ENCODE measurements around the gene GAS2L2. TPM values are rescaled to one million over a fixed set of nuclear protein-coding genes. Genes with fewer than 3 reads are reported as not detected.
A peak's percentile ranks its signal among the peaks of the same experiment; 100 is the strongest.

The GAS2L2 gene
- total RNA-seq, 4 donors from 2014 or later = 0.15 to 0.75 TPM; not detected in 2

- DNase-seq = no peak
- H3K36me3 ChIP-seq = no peaks in the 10 kb centered on the region
- no peaks in the 10 kb centered on the region for H3K9me3 ChIP-seq
- intact Hi-C loops (cut with DNase I; ENCODE audit: low total_unique reads) (loop anchor here (5.0 kb wide), 2 partner anchors 36 to 756 kb away; no protein-coding TSS in a partner anchor), in situ Hi-C loops (cut with MboI; ENCODE audit: low sequenced_read_pairs in 4 of 4) (loop anchor here in 1 of 4 donors (25.0 kb wide), 1 partner anchor 571 kb away; no protein-coding TSS in a partner anchor)
- ATAC-seq = no peak
- no peak overlapping the region for H3K27ac ChIP-seq
- no peak overlapping the region for H3K4me3 ChIP-seq
- peaks cover 8 to 17% of the 10 kb centered on the region in 2 donors for H3K4me1 ChIP-seq
- TF ChIP-seq POLR2A (IDR thresholded peaks at IDR 0.05) (no peak), CTCF (IDR thresholded peaks at IDR 0.05 in 4 of 5, conservative IDR thresholded peaks at IDR 0.05 in 1 of 5) (no peak)
- no peaks in the 10 kb centered on the region for H3K27me3 ChIP-seq
Observed at GRCh38 chr17:35733366-35733765, 19.7 kb downstream of the GAS2L2 start.

GRCh38 chr17:35732806-35733136, 20.3 kb downstream of the GAS2L2 start:
- ATAC-seq (no peak), DNase-seq (no peak)
- in situ Hi-C loops (cut with MboI; ENCODE audit: low sequenced_read_pairs in 4 of 4) (loop anchor here in 1 of 4 donors (25.0 kb wide), 1 partner anchor 570 kb away; no protein-coding TSS in a partner anchor), intact Hi-C loops (cut with DNase I; ENCODE audit: low total_unique reads) (loop anchor here (5.0 kb wide), 2 partner anchors 35 to 755 kb away; no protein-coding TSS in a partner anchor)
- H3K4me1 ChIP-seq = peaks cover 8 to 17% of the 10 kb centered on the region in 2 donors
- H3K27ac ChIP-seq = peak overlapping the region in 1 of 4 donors; percentile 69
- TF ChIP-seq POLR2A (IDR thresholded peaks at IDR 0.05) = no peak
- TF ChIP-seq CTCF (IDR thresholded peaks at IDR 0.05 in 4 of 5, conservative IDR thresholded peaks at IDR 0.05 in 1 of 5) = no peak
- peak overlapping the region in 1 of 4 donors; percentile 53 for H3K4me3 ChIP-seq
- no peaks in the 10 kb centered on the region for H3K36me3 ChIP-seq
- no peaks in the 10 kb centered on the region for H3K27me3 ChIP-seq
- H3K9me3 ChIP-seq = no peaks in the 10 kb centered on the region

- ATAC-seq (peak; percentile 19 to 44), DNase-seq (no peak)
- intact Hi-C loops (cut with DNase I; ENCODE audit: low total_unique reads) (loop anchor here (5.0 kb wide), 2 partner anchors 35 to 755 kb away; no protein-coding TSS in a partner anchor), in situ Hi-C loops (cut with MboI; ENCODE audit: low sequenced_read_pairs in 4 of 4) (loop anchor here in 1 of 4 donors (25.0 kb wide), 1 partner anchor 570 kb away; no protein-coding TSS in a partner anchor)
- Histone ChIP-seq H3K36me3 (no peaks in the 10 kb centered on the region), H3K4me3 (peak overlapping the region; percentile 53 to 78 (median 66)), H3K9me3 (no peaks in the 10 kb centered on the region), H3K27me3 (no peaks in the 10 kb centered on the region), H3K4me1 (peaks cover 13 to 18% of the 10 kb centered on the region in 2 donors), H3K27ac (peak overlapping the region; percentile 55 to 80 (median 74))
- TF ChIP-seq POLR2A (IDR thresholded peaks at IDR 0.05) (no peak), CTCF (IDR thresholded peaks at IDR 0.05 in 4 of 5, conservative IDR thresholded peaks at IDR 0.05 in 1 of 5) (no peak)
Observed at GRCh38 chr17:35731917-35732805, 20.9 kb downstream of the GAS2L2 start.

- H3K9me3 ChIP-seq = no peaks in the 10 kb centered on the region
- ATAC-seq (peak; percentile 46 to 74), DNase-seq (peak in 1 of 2 donors; percentile 46)
- intact Hi-C loops (cut with DNase I; ENCODE audit: low total_unique reads) (loop anchor here (5.0 kb wide), 2 partner anchors 34 to 754 kb away; no protein-coding TSS in a partner anchor), in situ Hi-C loops (cut with MboI; ENCODE audit: low sequenced_read_pairs in 4 of 4) (loop anchor here in 1 of 4 donors (25.0 kb wide), 1 partner anchor 569 kb away; no protein-coding TSS in a partner anchor)
- H3K27ac ChIP-seq = peak within 1 kb of the TSS; percentile 55 to 80 (median 74)
- H3K4me3 ChIP-seq = peak within 1 kb of the TSS; percentile 53 to 78 (median 66)
- TF ChIP-seq POLR2A (IDR thresholded peaks at IDR 0.05) (no peak), CTCF (IDR thresholded peaks at IDR 0.05 in 4 of 5, conservative IDR thresholded peaks at IDR 0.05 in 1 of 5) (no peak)
- H3K36me3 ChIP-seq = peaks cover 0 to 3% of the 10 kb centered on the region in 2 donors
- H3K27me3 ChIP-seq = no peaks in the 10 kb centered on the region
- peaks cover 21 to 26% of the 10 kb centered on the region in 2 donors for H3K4me1 ChIP-seq
Observed at GRCh38 chr17:35731239-35731916, 21.7 kb downstream of the GAS2L2 start, which contains the start of gene RASL10B. TSS of gene RASL10B (plus strand) at chr17:35731639. CDS start at chr17:35735185, 3,546 bp downstream.
